H9 (cell line): ENCODE data around the gene PJA1. TPM values are rescaled to one million over a fixed set of nuclear protein-coding genes. Genes with fewer than 3 reads are reported as not detected.

ENCODE experiments used
- DNase-seq: peaks from one replicate; pipeline ENCODE4 v3.0.0-alpha.2; 2017
- H2AFZ ChIP-seq: one replicate; pipeline ENCODE4 v1.6.1; 2013; ENCODE audit warnings: mild to moderate bottlenecking, low read length, control low read depth, moderate library complexity
- H2AK5ac ChIP-seq: 2 replicates; pipeline ENCODE4 v1.6.1; 2013; ENCODE audit warnings: low read length, control low read depth, mixed read lengths; ENCODE audit not compliant: insufficient read length
- H2BK120ac ChIP-seq: one replicate; pipeline ENCODE4 v1.6.1; 2013; ENCODE audit warnings: low read depth, mild to moderate bottlenecking, low read length, control low read depth, inconsistent platforms; ENCODE audit not compliant: poor library complexity, severe bottlenecking
- H2BK12ac ChIP-seq: 2 replicates; pipeline ENCODE4 v1.6.1; 2013; ENCODE audit warnings: low read length, control low read depth, mixed read lengths, low read depth; ENCODE audit not compliant: insufficient read length
- H2BK15ac ChIP-seq: 2 replicates; pipeline ENCODE4 v1.6.1; 2013; ENCODE audit warnings: low read depth, low read length, control low read depth
- H2BK20ac ChIP-seq: one replicate; pipeline ENCODE4 v1.6.1; 2013; ENCODE audit warnings: low read depth, mild to moderate bottlenecking, low read length, control low read depth, inconsistent platforms; ENCODE audit not compliant: poor library complexity, severe bottlenecking
- H2BK5ac ChIP-seq: 2 replicates; pipeline ENCODE4 v1.6.1; 2013; ENCODE audit warnings: low read length, control low read depth, mixed read lengths; ENCODE audit not compliant: insufficient read length
- H3K14ac ChIP-seq: 2 replicates; pipeline ENCODE4 v1.6.1; 2013; ENCODE audit warnings: low read length, control low read depth; ENCODE audit not compliant: insufficient read depth
- H3K18ac ChIP-seq: 2 replicates; pipeline ENCODE4 v1.6.1; 2013; ENCODE audit warnings: low read depth, mild to moderate bottlenecking, mixed read lengths, low read length, control low read depth; ENCODE audit not compliant: insufficient read length
- H3K23ac ChIP-seq: 2 replicates; pipeline ENCODE4 v1.6.1; 2013; ENCODE audit warnings: low read length, control low read depth, mixed read lengths, low read depth; ENCODE audit not compliant: insufficient read length
- H3K23me2 ChIP-seq: 2 replicates; pipeline ENCODE4 v1.6.1; 2013; ENCODE audit warnings: low read depth, mild to moderate bottlenecking, mixed read lengths, low read length, control low read depth; ENCODE audit not compliant: insufficient read length, poor library complexity, severe bottlenecking
- H3K27ac ChIP-seq: 2 replicates; pipeline ENCODE4 v1.5.1; 2013; ENCODE audit warnings: low read length, control low read depth, mixed read lengths, low read depth; ENCODE audit not compliant: insufficient read length
- H3K27me3 ChIP-seq: 2 replicates; pipeline ENCODE4 v1.6.1; 2013; ENCODE audit warnings: low read length, control low read depth, inconsistent platforms; ENCODE audit not compliant: insufficient read depth
- H3K4ac ChIP-seq: 2 replicates; pipeline ENCODE4 v1.6.1; 2013; ENCODE audit warnings: low read depth, mild to moderate bottlenecking, control low read depth, inconsistent platforms, low read length, moderate library complexity
- H3K4me1 ChIP-seq: 2 replicates; pipeline ENCODE4 v1.6.1; 2013; ENCODE audit warnings: low read length, control low read depth, inconsistent platforms; ENCODE audit not compliant: insufficient read depth
- H3K4me2 ChIP-seq: 2 replicates; pipeline ENCODE4 v1.6.1; 2013; ENCODE audit warnings: low read length, control low read depth, mixed read lengths; ENCODE audit not compliant: insufficient read length, insufficient read depth
- H3K56ac ChIP-seq: 2 replicates; pipeline ENCODE4 v1.6.1; 2013; ENCODE audit warnings: low read depth, mild to moderate bottlenecking, mixed read lengths, low read length, control low read depth; ENCODE audit not compliant: insufficient read length
- H3K79me1 ChIP-seq: 2 replicates; pipeline ENCODE4 v1.6.1; 2013; ENCODE audit warnings: low read depth, mild to moderate bottlenecking, moderate library complexity, low read length, control low read depth, inconsistent platforms; ENCODE audit not compliant: insufficient read depth, poor library complexity, severe bottlenecking
- H3K79me2 ChIP-seq: 2 replicates; pipeline ENCODE4 v1.6.1; 2013; ENCODE audit warnings: low read length, control low read depth, inconsistent platforms; ENCODE audit not compliant: insufficient read depth
- H3K9ac ChIP-seq: 2 replicates; pipeline ENCODE4 v1.6.1; 2013; ENCODE audit warnings: low read length, control low read depth, mixed read lengths; ENCODE audit not compliant: insufficient read length; ENCODE audit errors: extremely low read depth
- H3K9me3 ChIP-seq: one replicate; pipeline ENCODE4 v1.6.1; 2013; ENCODE audit warnings: low read depth, low read length, inconsistent platforms; ENCODE audit not compliant: control insufficient read depth
- H3T11ph ChIP-seq: one replicate; pipeline ENCODE4 v1.6.1; 2013; ENCODE audit warnings: mild to moderate bottlenecking, low read length, control low read depth, inconsistent platforms
- H4K20me1 ChIP-seq: one replicate; pipeline ENCODE4 v1.6.1; 2013; ENCODE audit not compliant: control insufficient read depth, insufficient read length, insufficient read depth
- H4K5ac ChIP-seq: 2 replicates; pipeline ENCODE4 v1.6.1; 2013; ENCODE audit warnings: low read depth, mild to moderate bottlenecking, mixed read lengths, low read length, control low read depth; ENCODE audit not compliant: insufficient read length
- H4K8ac ChIP-seq: replicated peaks from 2 replicates; pipeline ENCODE4 v1.6.1; 2013; ENCODE audit warnings: low read length, control low read depth, mixed read lengths, low read depth; ENCODE audit not compliant: insufficient read length
- H4K91ac ChIP-seq: 2 replicates; pipeline ENCODE4 v1.6.1; 2013; ENCODE audit warnings: low read depth, mild to moderate bottlenecking, moderate library complexity, mixed read lengths, low read length, control low read depth; ENCODE audit not compliant: insufficient read length
- H3K27ac Mint-ChIP-seq, 3 experiments: 2 replicates in 2 of 3; 3 replicates in 1 of 3; pipeline ENCODE4 v1.8.0; 2020 to 2021; ENCODE audit warnings: mixed read lengths in 3 of 3, mild to moderate bottlenecking in 1 of 3, moderate library complexity in 1 of 3
- H3K27me3 Mint-ChIP-seq: 2 replicates; pipeline ENCODE4 v1.8.0; 2021; ENCODE audit warnings: low read depth, mild to moderate bottlenecking, moderate library complexity, mixed read lengths
- H3K36me3 Mint-ChIP-seq, 3 experiments: 2 replicates in 2 of 3; 3 replicates in 1 of 3; pipeline ENCODE4 v1.8.0; 2020 to 2021; ENCODE audit warnings: low read depth in 3 of 3, mixed read lengths in 3 of 3; ENCODE audit not compliant: insufficient read depth in 1 of 3
- H3K4me1 Mint-ChIP-seq, 2 experiments: 2 replicates each; pipeline ENCODE4 v1.8.0; 2020; ENCODE audit warnings: mixed read lengths in 2 of 2
- H3K4me3 Mint-ChIP-seq, 2 experiments: 2 replicates in 1 of 2; 3 replicates in 1 of 2; pipeline ENCODE4 v1.8.0; 2020 to 2021; ENCODE audit warnings: mild to moderate bottlenecking in 2 of 2, mixed read lengths in 2 of 2, moderate library complexity in 1 of 2
- H3K9me3 Mint-ChIP-seq, 2 experiments: 2 replicates in 1 of 2; 3 replicates in 1 of 2; pipeline ENCODE4 v1.8.0; 2020; ENCODE audit warnings: mild to moderate bottlenecking in 2 of 2, mixed read lengths in 2 of 2, moderate library complexity in 1 of 2
- WGBS: extraction: QIAGEN DNeasy Blood & Tissue Kit; methylation state at CpG from one replicate; pipeline ENCODE4 v1.1.7; 2013; ENCODE audit warnings: missing lambda C conversion rate, low lambda C conversion rate, mixed read lengths; ENCODE audit not compliant: insufficient read length; ENCODE audit errors: extremely low coverage; 5-methylcytosine and 5-hydroxymethylcytosine counted together
- total RNA-seq: library from RNA; stranded (reverse); gene quantifications from 2 replicates; pipeline ENCODE4 v1.2.1, GENCODE V29; 2021
- TF ChIP-seq, protein P1 (sequence below): fragments of 200-600 bp; sonication (generic); conservative IDR thresholded peaks from 3 replicates; pipeline ENCODE4 v1.8.0; 2021; ENCODE audit warnings: antibody characterized with exemption, mild to moderate bottlenecking

The PJA1 gene
- total RNA-seq, 1 experiment from 2014 or later = 41.4 TPM

DNA sequence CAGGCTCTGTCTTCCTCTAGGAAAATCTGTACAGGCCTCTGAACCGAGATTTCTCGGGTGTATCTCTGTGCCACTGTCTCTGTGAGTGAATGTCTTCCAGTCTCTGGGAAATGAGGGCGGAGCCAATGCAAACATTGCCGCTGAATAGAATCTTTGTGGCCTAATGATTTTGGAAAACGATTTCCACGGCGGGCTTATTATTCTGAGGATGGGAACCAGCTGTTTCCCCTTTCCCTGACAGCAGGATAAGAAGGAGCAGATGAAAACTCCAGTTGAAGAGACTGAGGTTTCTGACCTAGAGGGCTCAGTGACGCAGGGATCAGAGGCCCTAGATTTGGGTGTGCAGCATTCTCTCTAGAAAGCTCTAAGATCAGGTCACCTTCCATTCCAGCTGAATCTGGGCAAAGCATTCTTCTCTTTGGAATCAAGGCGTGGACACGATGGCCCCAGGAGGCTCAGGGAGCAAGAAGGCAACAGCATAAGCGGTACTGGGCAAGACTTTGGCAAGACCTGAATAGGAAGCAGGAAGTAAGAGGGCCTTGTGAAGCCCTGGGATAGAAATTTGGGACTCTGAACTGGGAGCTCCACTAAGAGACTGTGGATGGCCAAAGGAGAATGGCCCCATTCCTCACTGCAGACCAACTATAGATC lies 47.3 kb downstream of the PJA1 start:
- no peak overlapping the region for H2BK5ac ChIP-seq
- no peak overlapping the region for H2BK15ac ChIP-seq
- H3K14ac ChIP-seq = no peak overlapping the region
- H3K4me1 Mint-ChIP-seq = peaks cover 2 to 12% of the 10 kb centered on the region in 2 experiments; a peak in 3 of 4 replicates
- H4K20me1 ChIP-seq = no peaks in the 10 kb centered on the region
- H3K4ac ChIP-seq = no peak overlapping the region
- H2BK120ac ChIP-seq = no peak overlapping the region
- no peak overlapping the region for H2AFZ ChIP-seq
- H3K23ac ChIP-seq = no peak overlapping the region
- peaks cover 74 to 79% of the 10 kb centered on the region in 2 experiments for H3K9me3 Mint-ChIP-seq
- no CpG with 5 or more reads among the region's 11 CpGs for WGBS
- H3T11ph ChIP-seq = no peak overlapping the region
- H2BK12ac ChIP-seq = no peak overlapping the region
- no peaks in the 10 kb centered on the region for H3K79me2 ChIP-seq
- no peaks in the 10 kb centered on the region for H3K4me1 ChIP-seq
- H4K8ac ChIP-seq = no peak overlapping the region
- no peak overlapping the region; a peak in 1 of 7 replicates for H3K27ac Mint-ChIP-seq
- no peak overlapping the region for H3K4me3 Mint-ChIP-seq
- H3K9ac ChIP-seq = no peak overlapping the region
- H3K23me2 ChIP-seq = no peaks in the 10 kb centered on the region
- no peak overlapping the region for H2AK5ac ChIP-seq
- H3K27me3 ChIP-seq = no peaks in the 10 kb centered on the region
- TF ChIP-seq, protein P1, sequence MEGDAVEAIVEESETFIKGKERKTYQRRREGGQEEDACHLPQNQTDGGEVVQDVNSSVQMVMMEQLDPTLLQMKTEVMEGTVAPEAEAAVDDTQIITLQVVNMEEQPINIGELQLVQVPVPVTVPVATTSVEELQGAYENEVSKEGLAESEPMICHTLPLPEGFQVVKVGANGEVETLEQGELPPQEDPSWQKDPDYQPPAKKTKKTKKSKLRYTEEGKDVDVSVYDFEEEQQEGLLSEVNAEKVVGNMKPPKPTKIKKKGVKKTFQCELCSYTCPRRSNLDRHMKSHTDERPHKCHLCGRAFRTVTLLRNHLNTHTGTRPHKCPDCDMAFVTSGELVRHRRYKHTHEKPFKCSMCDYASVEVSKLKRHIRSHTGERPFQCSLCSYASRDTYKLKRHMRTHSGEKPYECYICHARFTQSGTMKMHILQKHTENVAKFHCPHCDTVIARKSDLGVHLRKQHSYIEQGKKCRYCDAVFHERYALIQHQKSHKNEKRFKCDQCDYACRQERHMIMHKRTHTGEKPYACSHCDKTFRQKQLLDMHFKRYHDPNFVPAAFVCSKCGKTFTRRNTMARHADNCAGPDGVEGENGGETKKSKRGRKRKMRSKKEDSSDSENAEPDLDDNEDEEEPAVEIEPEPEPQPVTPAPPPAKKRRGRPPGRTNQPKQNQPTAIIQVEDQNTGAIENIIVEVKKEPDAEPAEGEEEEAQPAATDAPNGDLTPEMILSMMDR = no peak
- no peak overlapping the region for H2BK20ac ChIP-seq
- peaks cover 21% of the 10 kb centered on the region for H3K27me3 Mint-ChIP-seq
- no peak overlapping the region for H4K5ac ChIP-seq
- H3K56ac ChIP-seq = no peak overlapping the region
- no peak overlapping the region for H4K91ac ChIP-seq
- H3K9me3 ChIP-seq = no peaks in the 10 kb centered on the region
- no peak overlapping the region for H3K27ac ChIP-seq
- H3K18ac ChIP-seq = no peak overlapping the region
- H3K4me2 ChIP-seq = no peak overlapping the region
- peaks cover 0 to 3% (median 0%) of the 10 kb centered on the region in 3 experiments; a peak in 3 of 7 replicates for H3K36me3 Mint-ChIP-seq
- DNase-seq = no peak
- no peaks in the 10 kb centered on the region for H3K79me1 ChIP-seq
